GM12878 (cell line): Measurements from ENCODE around the gene ELAVL1. TPM values are rescaled to one million over a fixed set of nuclear protein-coding genes. Genes with fewer than 3 reads are reported as not detected.

Experiments
- ASH2L ChIP-seq: fragments of 300-600, 200-600 bp; sonication (generic); IDR thresholded peaks from 2 replicates; pipeline ENCODE4 v1.6.1; 2017; ENCODE audit warnings: low read depth, mild to moderate bottlenecking, borderline replicate concordance
- BMI1 ChIP-seq: fragments of 450-650 bp; IDR thresholded peaks from 2 replicates; pipeline ENCODE4 v1.6.1; 2016; ENCODE audit warnings: mild to moderate bottlenecking, moderate library complexity, borderline replicate concordance
- FOXM1 ChIP-seq: IDR thresholded peaks from 2 replicates; pipeline ENCODE4 v1.6.1; 2012; ENCODE audit warnings: low read depth, mild to moderate bottlenecking, inconsistent platforms, low read length, moderate library complexity
- PKNOX1 ChIP-seq: fragments of 450-650 bp; IDR thresholded peaks from 2 replicates; pipeline ENCODE4 v1.6.1; 2016; ENCODE audit warnings: mild to moderate bottlenecking
- RB1 ChIP-seq: fragments of 450-650 bp; formaldehyde crosslinking; IDR thresholded peaks from 2 replicates; pipeline ENCODE4 v1.6.1; 2017; ENCODE audit warnings: mild to moderate bottlenecking, borderline replicate concordance
- SKIL ChIP-seq: fragments of 450-650 bp; IDR thresholded peaks from 2 replicates; pipeline ENCODE4 v1.6.1; 2017; ENCODE audit warnings: mild to moderate bottlenecking, low read depth, inconsistent platforms; ENCODE audit not compliant: poor library complexity, severe bottlenecking
- SMAD5 ChIP-seq: IDR thresholded peaks from 2 replicates; pipeline ENCODE4 v1.6.1; 2016; ENCODE audit warnings: antibody characterized with exemption, low read depth
- ZNF592 ChIP-seq: fragments of 450-650 bp; IDR thresholded peaks from 2 replicates; pipeline ENCODE4 v1.6.1; 2017; ENCODE audit warnings: mild to moderate bottlenecking, moderate library complexity
- ZSCAN29 ChIP-seq: fragments of 450-650 bp; IDR thresholded peaks from 2 replicates; pipeline ENCODE4 v1.6.1; 2017; ENCODE audit warnings: mild to moderate bottlenecking, moderate library complexity
- polyA plus RNA-seq, 11 experiments: library from polyadenylated mRNA; depleted of rRNA in 4 of 11; unstranded in 6 of 11; stranded (reverse) in 5 of 11; fragments of >200 nt; fragmentation: Nextera tagmentation in 4 of 11; fragmentation: Illumina TruSeq in 1 of 11; extraction: Ambion mirVana in 4 of 11; extraction: Trizol in 1 of 11; gene quantifications; 1 replicate in 1 of 11; 2 replicates in 10 of 11; pipeline versions ENCODE4 v1.2.1 to v1.2.3, GENCODE V29; 2011 to 2016; ENCODE audit warnings: inconsistent platforms in 2 of 11, missing spikeins in 2 of 11, low read depth in 1 of 11
- total RNA-seq, 4 experiments: library from RNA; depleted of rRNA in 3 of 4; stranded (reverse); fragments of >200 nt in 3 of 4; fragmentation: Illumina TruSeq in 1 of 4; extraction: Trizol in 1 of 4; gene quantifications; 2 replicates each; pipeline versions ENCODE4 v1.2.1 to v1.2.3, GENCODE V29; 2013 to 2021

Gene ELAVL1
- total and polyA plus RNA-seq, 10 of the 15 experiments (the other 5 are each of a cell fraction or from before 2014, with no cell fraction given), result 7.4 to 155 (median 70.3) TPM

- TF ChIP-seq ZNF592 (no peak), PKNOX1 (no peak), RB1 (no peak), FOXM1 (no peak), SMAD5 (no peak), ASH2L (no peak), BMI1 (no peak), ZSCAN29 (no peak), SKIL (no peak)
Observed at GRCh38 chr19:7947939-7948338, 57.5 kb downstream of the ELAVL1 start (continued).
